Measurements from ENCODE around the gene DCTN2. TPM values are rescaled to one million over a fixed set of nuclear protein-coding genes. Genes with fewer than 3 reads are reported as not detected.
"Not testable (repeated sequence)": the region's sequence is repeated elsewhere in the genome, so short reads cannot be mapped to it uniquely, and the experiment has no call there.

The DCTN2 gene
- total RNA-seq, 2 donors from 2014 or later = 101 to 153 TPM

DNA sequence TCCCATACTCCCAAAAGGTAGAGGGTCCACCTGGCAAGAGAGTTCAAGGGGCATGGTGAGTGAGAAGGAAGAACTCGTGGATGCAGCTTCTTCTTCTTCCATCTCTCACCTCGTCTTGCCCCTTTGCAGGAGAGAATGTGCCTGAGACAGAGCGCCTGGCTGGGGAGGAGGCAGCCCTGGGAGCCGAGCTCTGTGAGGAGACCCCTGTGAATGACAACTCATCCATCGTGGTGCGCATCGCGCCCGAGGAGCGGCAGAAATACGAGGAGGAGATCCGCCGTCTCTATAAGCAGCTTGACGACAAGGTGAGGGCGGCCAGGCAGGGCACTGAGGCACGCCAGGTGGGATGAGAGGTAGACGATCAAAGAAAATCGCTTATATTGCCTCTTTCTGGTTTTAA lies 22.9 kb upstream of the DCTN2 start:
- DNase-seq (ENCODE audit: low spot score) (no peak), ATAC-seq (ENCODE audit: insufficient number of reproducible peaks, low FRiP score, low read depth) (no peak)
- H3K36me3 ChIP-seq = no peaks in the 10 kb centered on the region
- H3K4me1 ChIP-seq (ENCODE audit: control insufficient read depth in 1 of 2, low read depth in 2 of 2) = no peaks in the 10 kb centered on the region
- H3K9me3 ChIP-seq = no peaks in the 10 kb centered on the region
- H3K27me3 ChIP-seq (replicated peaks; ENCODE audit: insufficient read depth) = no peaks in the 10 kb centered on the region
- no peak overlapping the region for H3K27ac ChIP-seq
- no peak overlapping the region for H3K4me3 ChIP-seq
- TF ChIP-seq, protein P1, sequence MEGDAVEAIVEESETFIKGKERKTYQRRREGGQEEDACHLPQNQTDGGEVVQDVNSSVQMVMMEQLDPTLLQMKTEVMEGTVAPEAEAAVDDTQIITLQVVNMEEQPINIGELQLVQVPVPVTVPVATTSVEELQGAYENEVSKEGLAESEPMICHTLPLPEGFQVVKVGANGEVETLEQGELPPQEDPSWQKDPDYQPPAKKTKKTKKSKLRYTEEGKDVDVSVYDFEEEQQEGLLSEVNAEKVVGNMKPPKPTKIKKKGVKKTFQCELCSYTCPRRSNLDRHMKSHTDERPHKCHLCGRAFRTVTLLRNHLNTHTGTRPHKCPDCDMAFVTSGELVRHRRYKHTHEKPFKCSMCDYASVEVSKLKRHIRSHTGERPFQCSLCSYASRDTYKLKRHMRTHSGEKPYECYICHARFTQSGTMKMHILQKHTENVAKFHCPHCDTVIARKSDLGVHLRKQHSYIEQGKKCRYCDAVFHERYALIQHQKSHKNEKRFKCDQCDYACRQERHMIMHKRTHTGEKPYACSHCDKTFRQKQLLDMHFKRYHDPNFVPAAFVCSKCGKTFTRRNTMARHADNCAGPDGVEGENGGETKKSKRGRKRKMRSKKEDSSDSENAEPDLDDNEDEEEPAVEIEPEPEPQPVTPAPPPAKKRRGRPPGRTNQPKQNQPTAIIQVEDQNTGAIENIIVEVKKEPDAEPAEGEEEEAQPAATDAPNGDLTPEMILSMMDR (IDR thresholded peaks at IDR 0.05) = no peak

DNA sequence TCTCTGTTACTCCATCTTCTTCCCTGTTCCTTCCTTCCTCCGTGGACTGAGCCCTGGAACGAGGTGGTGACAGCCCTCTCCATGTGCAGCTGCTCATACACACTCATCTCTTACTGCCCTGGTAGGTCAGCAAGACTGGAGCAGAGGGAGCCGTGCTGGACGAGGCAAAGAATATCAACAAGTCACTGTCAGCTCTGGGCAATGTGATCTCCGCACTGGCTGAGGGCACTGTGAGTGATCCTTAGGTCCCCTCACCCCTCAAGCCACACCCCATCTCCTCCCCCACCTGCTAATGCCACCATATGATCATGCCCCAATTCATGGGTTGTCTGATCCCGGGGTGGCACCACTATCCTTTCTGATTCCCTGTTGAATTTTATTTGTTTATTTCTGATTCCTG lies 21.8 kb upstream of the DCTN2 start:
- H3K36me3 ChIP-seq = no peaks in the 10 kb centered on the region
- ATAC-seq (ENCODE audit: insufficient number of reproducible peaks, low FRiP score, low read depth) (no peak), DNase-seq (ENCODE audit: low spot score) (no peak)
- H3K27ac ChIP-seq = no peak overlapping the region
- TF ChIP-seq, protein P1 (IDR thresholded peaks at IDR 0.05) = no peak
- H3K4me1 ChIP-seq (ENCODE audit: control insufficient read depth in 1 of 2, low read depth in 2 of 2) = no peaks in the 10 kb centered on the region
- no peaks in the 10 kb centered on the region for H3K9me3 ChIP-seq
- no peaks in the 10 kb centered on the region for H3K27me3 ChIP-seq (replicated peaks; ENCODE audit: insufficient read depth)
- no peak overlapping the region for H3K4me3 ChIP-seq

DNA sequence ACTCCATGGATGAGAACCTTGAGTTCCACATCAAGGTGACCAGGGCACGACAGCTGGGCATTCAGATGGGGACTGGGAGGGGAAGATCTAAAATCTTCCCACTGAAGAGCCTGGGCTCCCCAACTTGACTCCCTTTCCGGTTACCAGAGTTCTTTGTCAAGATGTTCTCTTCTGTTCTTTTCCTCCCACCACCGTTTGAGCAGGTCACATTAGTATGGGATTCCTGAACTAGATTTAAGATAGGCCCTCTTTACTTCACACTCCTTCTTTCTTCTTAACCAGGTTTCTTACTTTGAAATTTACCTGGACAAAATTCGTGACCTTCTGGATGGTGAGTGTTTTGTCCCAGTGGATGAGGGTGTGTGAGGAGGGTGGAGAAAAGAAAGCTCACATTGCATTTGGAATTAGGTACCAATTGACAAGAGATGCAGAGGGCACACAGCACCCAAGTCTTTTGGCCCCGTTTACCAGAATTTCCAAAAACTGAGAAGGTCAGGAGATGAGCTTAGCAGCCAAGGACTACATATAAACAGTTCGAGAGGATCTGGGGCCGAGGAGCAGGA lies 17.3 kb upstream of the DCTN2 start:
- Histone ChIP-seq H3K27ac (no peak overlapping the region), H3K36me3 (no peaks in the 10 kb centered on the region), H3K4me3 (no peak overlapping the region), H3K9me3 (no peaks in the 10 kb centered on the region), H3K4me1 (ENCODE audit: control insufficient read depth in 1 of 2, low read depth in 2 of 2) (no peaks in the 10 kb centered on the region), H3K27me3 (replicated peaks; ENCODE audit: insufficient read depth) (no peaks in the 10 kb centered on the region)
- no peak for DNase-seq (ENCODE audit: low spot score)
- no peak for ATAC-seq (ENCODE audit: insufficient number of reproducible peaks, low FRiP score, low read depth)
- TF ChIP-seq, protein P1 (IDR thresholded peaks at IDR 0.05) = no peak

DNA sequence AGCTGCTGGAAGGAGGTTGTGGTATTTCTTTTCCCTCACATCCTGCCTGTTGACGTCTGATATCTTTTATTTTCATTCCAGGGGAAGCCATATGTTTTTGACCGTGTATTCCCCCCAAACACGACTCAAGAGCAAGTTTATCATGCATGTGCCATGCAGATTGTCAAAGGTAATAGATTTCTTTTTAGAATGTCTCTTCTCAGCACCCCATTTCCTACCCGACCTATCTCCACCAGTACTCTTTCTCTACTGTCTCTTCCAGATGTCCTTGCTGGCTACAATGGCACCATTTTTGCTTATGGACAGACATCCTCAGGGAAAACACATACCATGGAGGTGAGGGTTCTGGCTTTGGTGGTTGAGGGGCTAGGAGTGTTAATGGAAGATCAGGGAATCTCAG lies 16.4 kb upstream of the DCTN2 start:
- TF ChIP-seq, protein P1 (IDR thresholded peaks at IDR 0.05) = no peak
- ATAC-seq (ENCODE audit: insufficient number of reproducible peaks, low FRiP score, low read depth) (no peak), DNase-seq (ENCODE audit: low spot score) (no peak)
- H3K27me3 ChIP-seq (replicated peaks; ENCODE audit: insufficient read depth) = no peaks in the 10 kb centered on the region
- no peaks in the 10 kb centered on the region for H3K4me1 ChIP-seq (ENCODE audit: control insufficient read depth in 1 of 2, low read depth in 2 of 2)
- H3K9me3 ChIP-seq = no peaks in the 10 kb centered on the region
- H3K36me3 ChIP-seq = no peaks in the 10 kb centered on the region
- no peak overlapping the region for H3K4me3 ChIP-seq
- no peak overlapping the region for H3K27ac ChIP-seq

DNA sequence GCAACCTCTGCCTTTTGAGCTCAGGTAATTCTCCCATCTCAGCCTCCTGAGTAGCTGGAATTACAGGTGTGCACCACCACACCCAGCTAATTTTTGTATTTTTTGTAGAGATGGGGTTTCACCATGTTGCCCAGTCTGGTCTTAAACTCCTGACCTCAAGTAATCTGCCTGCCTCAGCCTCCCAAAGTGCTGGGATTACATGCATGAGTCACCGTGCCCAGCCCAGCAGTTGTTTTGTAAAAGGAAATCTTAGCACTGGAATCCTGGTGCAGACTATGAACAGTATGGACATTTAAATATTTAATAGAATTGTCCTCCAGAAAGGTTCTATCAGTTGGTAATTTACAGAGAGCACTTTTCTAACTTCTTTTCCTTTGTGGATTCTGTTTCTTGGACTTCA lies 14.1 kb upstream of the DCTN2 start:
- not testable (repeated sequence) for H3K27me3 ChIP-seq (replicated peaks; ENCODE audit: insufficient read depth); H3K4me3 ChIP-seq; H3K27ac ChIP-seq; DNase-seq (ENCODE audit: low spot score); H3K36me3 ChIP-seq; ATAC-seq (ENCODE audit: insufficient number of reproducible peaks, low FRiP score, low read depth); H3K4me1 ChIP-seq (ENCODE audit: control insufficient read depth in 1 of 2, low read depth in 2 of 2); H3K9me3 ChIP-seq

DNA sequence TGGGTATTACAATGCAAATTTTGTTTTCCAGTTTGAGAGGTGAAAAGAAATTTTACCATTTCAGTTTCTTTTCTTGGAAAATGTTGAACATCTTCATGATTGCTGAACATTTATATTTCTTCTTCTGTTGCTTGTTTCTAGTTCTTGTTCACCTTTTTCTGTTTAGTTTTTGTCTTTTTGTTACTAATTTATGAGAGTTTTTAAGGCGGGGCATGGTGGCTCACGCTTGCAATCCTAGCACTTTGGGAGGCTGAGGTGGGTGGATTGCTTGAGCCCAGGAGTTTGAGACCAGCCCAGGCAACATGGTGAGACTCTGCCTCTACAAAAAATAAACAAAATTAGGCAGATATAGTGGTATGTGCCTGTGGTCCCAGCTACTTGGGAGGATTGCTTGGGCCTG lies 13.5 kb upstream of the DCTN2 start:
- H3K27me3 ChIP-seq (replicated peaks; ENCODE audit: insufficient read depth) = no peaks in the 10 kb centered on the region
- no peak overlapping the region for H3K27ac ChIP-seq
- H3K4me3 ChIP-seq = no peak overlapping the region
- no peaks in the 10 kb centered on the region for H3K9me3 ChIP-seq
- ATAC-seq (ENCODE audit: insufficient number of reproducible peaks, low FRiP score, low read depth) (no peak), DNase-seq (ENCODE audit: low spot score) (no peak)
- no peaks in the 10 kb centered on the region for H3K4me1 ChIP-seq (ENCODE audit: control insufficient read depth in 1 of 2, low read depth in 2 of 2)
- no peaks in the 10 kb centered on the region for H3K36me3 ChIP-seq
- TF ChIP-seq, protein P1 (IDR thresholded peaks at IDR 0.05) = no peak

Measured in thoracic aorta (tissue), 2 donors.